Omental fat pad (tissue), 4 donors: ENCODE measurements around the gene TMEM11. TPM values are rescaled to one million over a fixed set of nuclear protein-coding genes. Genes with fewer than 3 reads are reported as not detected.

Experiments used
- ATAC-seq: fragments of 150-250 bp; one replicate; pipeline ENCODE4 v1.9.1; 2016; ENCODE audit warnings: mild to moderate bottlenecking, moderate library complexity; ENCODE audit not compliant: low FRiP score
- DNase-seq: peaks from one replicate; pipeline ENCODE4 v3.0.0-alpha.2; 2019; ENCODE audit warnings: low spot score
- small RNA-seq: library from RNA; depleted of rRNA; stranded (forward); fragments of <200 nt; gene quantifications from one replicate; pipeline ENCODE3, GENCODE V24; 2016
- total RNA-seq, 4 donors: library from RNA; depleted of rRNA; stranded (reverse); fragments of >200 nt; gene quantifications; one replicate each; pipeline ENCODE4 v1.1.0, GENCODE V29; 2016
- TF ChIP-seq, protein P1 (sequence below), 3 donors: fragments of 450-650 bp; IDR thresholded peaks; one replicate each; pipeline ENCODE4 v1.5.1; 2016 to 2017; ENCODE audit warnings: antibody characterized with exemption in 3 of 3, mild to moderate bottlenecking in 3 of 3, moderate library complexity in 2 of 3

The TMEM11 gene
- total RNA-seq, 4 donors from 2014 or later, result 24.9 to 41.3 (median 34.0) TPM

DNA sequence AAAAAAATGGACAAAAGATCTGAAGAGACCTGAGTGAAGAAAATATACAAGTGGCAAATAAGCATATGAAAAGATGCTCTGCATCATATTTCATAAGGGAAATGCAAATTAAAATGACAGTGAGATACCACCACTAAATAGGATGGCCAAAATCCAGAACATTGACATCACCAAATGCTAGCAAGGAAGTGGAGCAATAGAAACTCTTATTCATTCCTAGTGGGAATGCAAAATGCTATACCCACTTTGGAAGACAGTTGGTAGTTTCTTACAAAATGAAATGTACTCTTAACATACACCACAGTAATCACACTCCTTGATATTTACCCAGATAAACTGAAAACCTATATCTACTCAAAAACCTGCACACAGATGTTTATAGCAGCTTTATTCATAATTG is 53.6 kb downstream of the TMEM11 start:
- TF ChIP-seq, protein P1, sequence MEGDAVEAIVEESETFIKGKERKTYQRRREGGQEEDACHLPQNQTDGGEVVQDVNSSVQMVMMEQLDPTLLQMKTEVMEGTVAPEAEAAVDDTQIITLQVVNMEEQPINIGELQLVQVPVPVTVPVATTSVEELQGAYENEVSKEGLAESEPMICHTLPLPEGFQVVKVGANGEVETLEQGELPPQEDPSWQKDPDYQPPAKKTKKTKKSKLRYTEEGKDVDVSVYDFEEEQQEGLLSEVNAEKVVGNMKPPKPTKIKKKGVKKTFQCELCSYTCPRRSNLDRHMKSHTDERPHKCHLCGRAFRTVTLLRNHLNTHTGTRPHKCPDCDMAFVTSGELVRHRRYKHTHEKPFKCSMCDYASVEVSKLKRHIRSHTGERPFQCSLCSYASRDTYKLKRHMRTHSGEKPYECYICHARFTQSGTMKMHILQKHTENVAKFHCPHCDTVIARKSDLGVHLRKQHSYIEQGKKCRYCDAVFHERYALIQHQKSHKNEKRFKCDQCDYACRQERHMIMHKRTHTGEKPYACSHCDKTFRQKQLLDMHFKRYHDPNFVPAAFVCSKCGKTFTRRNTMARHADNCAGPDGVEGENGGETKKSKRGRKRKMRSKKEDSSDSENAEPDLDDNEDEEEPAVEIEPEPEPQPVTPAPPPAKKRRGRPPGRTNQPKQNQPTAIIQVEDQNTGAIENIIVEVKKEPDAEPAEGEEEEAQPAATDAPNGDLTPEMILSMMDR (IDR thresholded peaks at IDR 0.05), result no peak
- no peak for DNase-seq
- no peak for ATAC-seq

DNA sequence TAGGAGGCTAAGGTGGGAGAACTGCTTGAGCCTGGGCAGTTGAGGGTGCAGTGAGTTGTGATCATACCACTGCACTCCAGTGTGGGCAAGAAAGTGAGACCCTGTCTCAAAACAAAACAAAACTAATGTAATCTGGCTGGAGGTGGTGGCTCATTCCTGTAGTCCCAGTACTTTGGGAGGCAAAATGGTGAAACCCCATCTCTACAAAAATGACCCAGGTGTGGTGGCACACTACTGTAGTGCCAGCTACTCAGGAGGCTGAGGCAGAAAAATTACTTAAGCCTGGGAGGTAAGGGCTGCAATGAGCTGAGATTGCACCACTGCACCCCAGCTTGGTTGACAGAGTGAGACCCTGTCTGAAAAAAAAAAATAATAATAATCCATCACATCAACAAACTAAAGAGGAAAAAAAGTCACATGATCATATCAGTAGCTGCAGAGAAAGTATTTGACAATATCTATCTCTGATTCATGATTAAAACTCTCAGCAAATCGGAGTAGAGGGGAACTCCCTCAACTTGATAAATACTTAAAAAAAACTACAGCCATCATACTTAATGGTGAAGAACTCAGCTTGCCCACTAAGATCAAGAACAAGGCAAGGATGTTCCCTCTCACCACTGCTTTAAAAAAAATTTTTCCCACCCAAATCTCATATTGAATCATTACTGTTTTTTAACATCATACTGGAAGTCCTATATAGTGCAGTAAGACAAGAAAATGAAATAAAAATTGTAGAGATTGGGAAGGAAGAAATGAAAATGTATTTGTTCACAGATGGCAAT is 56.2 kb downstream of the TMEM11 start:
- no peak for DNase-seq
- no peak for ATAC-seq
- TF ChIP-seq, protein P1 (IDR thresholded peaks at IDR 0.05), result no peak

DNA sequence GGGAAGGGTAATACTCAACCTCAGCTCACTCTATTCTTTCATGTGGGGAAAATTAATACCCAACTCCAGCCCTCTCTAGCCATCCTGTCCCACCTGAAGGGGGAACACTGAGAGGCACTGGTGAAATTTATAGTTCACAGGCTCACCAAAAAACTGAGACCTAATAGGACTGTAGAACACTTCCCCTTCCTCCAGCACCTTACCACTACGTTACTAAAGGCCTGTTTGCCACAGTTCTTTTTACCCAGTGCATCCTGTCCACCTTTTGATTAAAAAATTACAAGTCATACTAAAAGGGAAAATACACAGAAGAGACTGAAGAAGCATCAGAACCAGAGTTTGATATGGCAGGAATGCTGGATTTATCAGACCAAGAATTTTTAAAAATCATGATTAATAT is 61.2 kb downstream of the TMEM11 start:
- TF ChIP-seq, protein P1 (IDR thresholded peaks at IDR 0.05), result no peak
- no peak for DNase-seq

DNA sequence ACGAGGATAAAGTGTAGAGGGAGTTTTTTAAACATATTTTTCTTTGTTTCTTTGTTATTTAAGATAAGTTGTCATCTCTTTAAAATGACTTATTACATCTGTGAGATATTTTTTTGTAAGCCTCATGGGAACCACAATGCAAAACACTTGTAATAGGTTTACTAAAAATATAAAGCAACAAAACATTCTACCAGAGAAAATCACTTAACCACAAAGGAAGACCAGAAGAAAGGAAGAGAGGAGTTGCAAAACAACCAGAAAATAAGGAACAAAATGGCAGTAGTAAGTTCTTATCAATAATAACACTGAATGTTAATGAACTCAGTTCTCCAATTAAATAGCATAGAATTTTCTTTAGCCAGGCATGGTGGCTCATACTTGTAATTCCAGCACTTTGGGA is 64.3 kb downstream of the TMEM11 start:
- TF ChIP-seq, protein P1 (IDR thresholded peaks at IDR 0.05), result no peak
- no peak for ATAC-seq

More for the DNA sequence above, 61.2 kb downstream of the TMEM11 start:
- ATAC-seq, result no peak

More for the DNA sequence above, 64.3 kb downstream of the TMEM11 start:
- no peak for DNase-seq

Small RNAs within 50 kb of the gene (small RNA-seq; reads per million reads assigned to genes)
- gene RN7SL426P, result not detected

Other genes with a start within 250 kb of the TMEM11 start
- gene USP22, start 171.2 kb downstream of the TMEM11 start, total RNA-seq, result 100 to 1,000 TPM in 3 of 4 donors, 10 to 100 TPM in 1; 99.1 to 121 (median 109) TPM
- gene DHRS7B, start 87.2 kb downstream of the TMEM11 start, total RNA-seq, result 10 to 100 TPM; 33.6 to 55.6 (median 46.5) TPM
- gene NATD1, start 39.2 kb upstream of the TMEM11 start, total RNA-seq, result 10 to 100 TPM in 2 of 4 donors, 1 to 10 TPM in 2; 7.5 to 19.1 (median 9.6) TPM
- gene MAP2K3, start 70.5 kb upstream of the TMEM11 start, total RNA-seq, result 100 to 1,000 TPM in 1 of 4 donors, 10 to 100 TPM in 3; 36.8 to 170 (median 58.5) TPM
- gene KCNJ12, start 162.2 kb upstream of the TMEM11 start, total RNA-seq, result 1 to 10 TPM; 1.5 to 3.2 (median 2.5) TPM